ENCODE data around the gene HPSE2. TPM values are rescaled to one million over a fixed set of nuclear protein-coding genes. Genes with fewer than 3 reads are reported as not detected.
A peak's percentile ranks its signal among the peaks of the same experiment; 100 is the strongest.

The HPSE2 gene
- total and polyA plus RNA-seq, 2 of the 8 experiments (the other 6 are each of a cell fraction or from before 2014, with no cell fraction given), result 0.41 to 0.58 TPM

- TF ChIP-seq E2F6 (IDR thresholded peaks at IDR 0.05) (peak; percentile 69; the same call in 1 of the 2 replicates), KDM4A (IDR thresholded peaks at IDR 0.05; ENCODE audit: low read depth, low read length, severe bottlenecking) (peak; percentile 81), SP1 (IDR thresholded peaks at IDR 0.05; ENCODE audit: low read depth, low read length) (peak; percentile 67; the same call in 1 of the 2 replicates), MAFK (IDR thresholded peaks at IDR 0.05; ENCODE audit: low read depth, low read length) (no peak), TBP (IDR thresholded peaks at IDR 0.05; ENCODE audit: low read depth, low read length) (0 out of 2 replicates have a peak, but pooled peaks have one; percentile 35), ASH2L (IDR thresholded peaks at IDR 0.05; ENCODE audit: low read length) (peak; percentile 62)
Measured at GRCh38 chr10:99235658-99236626, at the start of gene HPSE2 (continued).

All from H1 (cell line).